K562 treated with DMSO at 1 percent for 4 hours (cell line): ENCODE measurements around the gene FAM72C. TPM values are rescaled to one million over a fixed set of nuclear protein-coding genes. Genes with fewer than 3 reads are reported as not detected.

Experiments used
- total RNA-seq: library from RNA; unstranded; fragments of 300-600 nt; gene quantifications from 2 replicates; pipeline ENCODE4 v1.2.3, GENCODE V29; 2022; ENCODE audit not compliant: insufficient read depth

Gene FAM72C
- 5.8 and 7.2 TPM in 2 replicates for total RNA-seq

DNA sequence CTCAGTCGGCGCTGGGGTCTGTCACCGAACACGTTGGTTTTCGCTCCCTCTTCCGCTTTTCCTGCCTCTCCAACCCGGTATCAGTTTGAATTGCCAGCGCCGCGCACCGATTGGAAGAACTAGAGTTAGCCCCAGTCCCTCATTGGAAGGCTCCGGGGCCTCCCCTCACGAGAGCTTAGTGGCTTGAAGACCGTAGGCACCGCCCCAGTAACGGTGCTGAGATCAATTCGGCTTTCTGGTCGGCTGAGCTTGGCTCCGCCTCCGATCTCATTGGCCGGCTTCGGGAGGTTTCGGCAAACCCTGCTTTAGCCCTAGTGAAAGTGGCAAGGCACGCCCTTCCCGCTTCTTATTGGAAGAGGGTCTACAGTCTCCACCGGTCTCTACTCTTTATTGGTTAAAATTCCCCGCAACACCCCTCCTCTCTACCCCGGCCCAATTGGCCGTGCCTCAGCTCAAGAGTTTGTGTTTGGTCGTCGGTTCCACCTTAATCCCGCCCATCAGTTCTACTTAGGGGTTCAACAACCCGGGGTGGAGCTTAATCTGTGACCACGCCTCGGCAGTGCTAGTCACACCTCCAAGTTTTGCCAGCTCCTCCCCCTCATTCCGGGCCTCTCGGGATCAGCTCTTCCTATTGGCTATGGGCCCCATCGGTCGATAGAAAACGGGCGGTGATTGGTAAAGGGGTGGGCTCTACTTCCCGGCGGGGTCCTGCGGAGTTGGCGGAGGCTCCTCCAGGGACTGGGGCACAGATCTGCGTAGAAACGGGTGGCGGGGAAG, at the start of gene FAM72C:
FAM72C (minus strand) TSS at position 63 of the 777 bp plus-strand sequence. CDS start 845 bp downstream, outside the sequence.

